Measurements from ENCODE around the gene TRIM16.
"Not testable (repeated sequence)": the region's sequence is repeated elsewhere in the genome, so short reads cannot be mapped to it uniquely, and the experiment has no call there.

TRIM16 gene

DNA sequence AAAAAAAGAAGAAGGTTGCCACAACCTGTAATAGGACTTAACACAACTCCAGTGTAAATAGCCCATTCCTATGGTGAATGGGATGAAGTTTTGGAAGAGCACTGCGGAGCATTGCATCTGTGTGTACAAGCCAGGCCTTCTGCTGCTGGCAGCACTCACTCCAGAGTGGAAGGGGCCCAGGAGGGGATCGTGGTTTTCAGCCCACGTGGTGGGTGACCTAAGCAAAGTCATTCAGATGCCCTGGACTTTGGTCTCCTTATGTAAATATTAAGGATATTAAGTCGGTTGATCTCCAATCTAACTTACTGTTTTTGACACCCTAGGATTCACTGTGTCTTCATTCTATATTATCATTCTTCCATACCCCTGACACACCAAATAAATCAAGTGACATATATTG, 67.3 kb downstream of the TRIM16 start:
- DNase-seq (ENCODE audit: low read depth in 3 of 3), result not testable (repeated sequence)

DNA sequence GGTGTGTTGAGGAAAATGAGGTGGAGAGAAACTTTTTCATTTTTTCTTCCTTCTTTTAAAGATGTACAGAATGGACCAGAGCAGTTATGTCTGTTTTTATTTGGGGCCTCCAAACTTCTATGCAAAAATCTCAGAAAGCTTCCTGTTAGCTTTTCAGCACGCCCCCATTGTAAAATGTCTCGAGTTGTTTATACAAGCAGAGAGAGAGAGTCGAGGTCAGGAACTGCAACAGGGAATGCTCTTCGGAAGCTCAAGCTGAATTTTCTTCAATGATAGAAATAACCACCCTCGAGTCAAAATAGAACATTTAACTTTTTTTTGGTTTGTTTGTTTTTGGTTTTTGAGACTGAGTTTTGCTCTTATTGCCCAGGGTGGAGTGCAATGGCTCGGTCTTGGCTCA, 68.3 kb downstream of the TRIM16 start:
- DNase-seq (ENCODE audit: low read depth in 3 of 3), result not testable (repeated sequence)

DNA sequence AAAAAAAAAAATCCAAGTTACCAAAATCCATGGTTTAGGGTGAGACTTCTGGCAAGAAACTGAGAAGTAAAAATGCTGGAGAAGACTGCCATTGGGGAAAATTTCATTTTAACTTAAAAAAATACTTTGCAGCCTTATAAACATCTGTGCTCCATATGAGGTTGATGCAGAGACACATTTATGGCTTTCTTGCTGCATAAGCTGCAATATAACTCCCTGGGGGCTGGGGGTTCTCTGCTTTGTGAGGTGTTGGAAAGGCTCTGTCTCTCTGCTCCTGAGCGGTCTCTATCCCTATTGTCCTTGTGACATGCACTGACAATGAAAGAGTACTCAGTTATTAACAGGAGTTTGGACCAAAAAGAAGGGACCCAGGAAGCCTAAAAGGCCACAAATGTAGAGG, 71.0 kb downstream of the TRIM16 start:
- not testable (repeated sequence) for DNase-seq (ENCODE audit: low read depth in 3 of 3)

DNA sequence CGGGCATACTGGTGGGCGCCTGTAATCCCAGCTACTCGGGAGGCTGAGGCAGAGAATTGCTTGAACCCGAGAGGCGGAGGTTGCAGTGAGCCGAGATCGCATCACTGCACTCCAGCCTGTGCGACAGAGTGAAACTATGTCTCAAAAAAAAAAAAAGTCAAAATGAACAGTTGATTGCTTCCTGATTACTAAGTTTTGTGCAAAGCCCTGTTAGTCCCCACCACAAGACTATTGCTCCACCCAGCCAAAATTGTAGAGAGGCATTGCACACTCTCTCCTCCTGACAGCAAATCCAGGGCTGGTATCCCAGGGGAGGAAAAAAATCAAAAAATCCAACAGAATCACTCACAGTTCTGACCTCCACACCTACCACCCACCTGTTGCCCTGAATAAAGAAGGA, 91.2 kb downstream of the TRIM16 start:
- DNase-seq (ENCODE audit: low read depth in 3 of 3), result not testable (repeated sequence)

DNA sequence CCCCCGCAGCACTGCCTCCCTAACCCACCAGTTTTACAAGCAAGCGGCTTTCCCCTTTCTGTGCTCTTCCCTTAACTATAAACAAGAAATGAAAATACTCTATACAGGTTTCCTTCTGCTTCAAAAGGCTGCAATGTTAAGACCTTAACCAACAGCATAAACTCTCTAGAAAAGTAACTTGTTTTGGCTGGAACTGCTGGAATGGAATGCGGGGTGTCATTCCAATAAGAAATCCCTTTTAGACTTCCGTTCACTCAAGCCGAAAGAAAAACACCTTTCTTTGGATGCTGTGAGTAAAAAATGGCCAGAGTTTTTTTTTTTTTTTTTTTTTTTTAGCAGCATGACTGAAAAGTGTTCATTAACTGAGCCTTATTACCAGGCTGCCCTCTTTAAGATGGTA, 92.1 kb downstream of the TRIM16 start:
- not testable (repeated sequence) for DNase-seq (ENCODE audit: low read depth in 3 of 3)

DNA sequence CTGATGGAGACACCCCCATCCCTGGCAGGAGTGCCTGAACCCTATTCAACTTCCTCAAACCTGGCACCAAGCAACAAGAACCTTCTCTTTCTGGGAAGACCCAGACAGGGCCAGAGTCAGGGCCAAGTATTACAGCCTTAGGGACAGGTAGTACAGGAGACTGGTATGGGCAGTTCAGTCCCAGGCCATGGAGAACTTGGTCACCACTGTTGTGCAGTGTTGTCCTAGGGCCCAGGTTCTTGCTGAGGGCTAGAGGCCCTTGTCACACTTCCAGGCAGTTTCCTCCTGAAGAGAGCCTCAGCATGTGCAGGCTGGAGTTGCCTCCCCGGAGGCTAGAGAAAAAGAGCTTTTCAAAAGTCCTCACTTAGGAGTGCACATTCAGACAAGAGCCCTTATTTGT, 93.3 kb downstream of the TRIM16 start:
- DNase-seq (ENCODE audit: low read depth in 3 of 3), result not testable (repeated sequence)

DNA sequence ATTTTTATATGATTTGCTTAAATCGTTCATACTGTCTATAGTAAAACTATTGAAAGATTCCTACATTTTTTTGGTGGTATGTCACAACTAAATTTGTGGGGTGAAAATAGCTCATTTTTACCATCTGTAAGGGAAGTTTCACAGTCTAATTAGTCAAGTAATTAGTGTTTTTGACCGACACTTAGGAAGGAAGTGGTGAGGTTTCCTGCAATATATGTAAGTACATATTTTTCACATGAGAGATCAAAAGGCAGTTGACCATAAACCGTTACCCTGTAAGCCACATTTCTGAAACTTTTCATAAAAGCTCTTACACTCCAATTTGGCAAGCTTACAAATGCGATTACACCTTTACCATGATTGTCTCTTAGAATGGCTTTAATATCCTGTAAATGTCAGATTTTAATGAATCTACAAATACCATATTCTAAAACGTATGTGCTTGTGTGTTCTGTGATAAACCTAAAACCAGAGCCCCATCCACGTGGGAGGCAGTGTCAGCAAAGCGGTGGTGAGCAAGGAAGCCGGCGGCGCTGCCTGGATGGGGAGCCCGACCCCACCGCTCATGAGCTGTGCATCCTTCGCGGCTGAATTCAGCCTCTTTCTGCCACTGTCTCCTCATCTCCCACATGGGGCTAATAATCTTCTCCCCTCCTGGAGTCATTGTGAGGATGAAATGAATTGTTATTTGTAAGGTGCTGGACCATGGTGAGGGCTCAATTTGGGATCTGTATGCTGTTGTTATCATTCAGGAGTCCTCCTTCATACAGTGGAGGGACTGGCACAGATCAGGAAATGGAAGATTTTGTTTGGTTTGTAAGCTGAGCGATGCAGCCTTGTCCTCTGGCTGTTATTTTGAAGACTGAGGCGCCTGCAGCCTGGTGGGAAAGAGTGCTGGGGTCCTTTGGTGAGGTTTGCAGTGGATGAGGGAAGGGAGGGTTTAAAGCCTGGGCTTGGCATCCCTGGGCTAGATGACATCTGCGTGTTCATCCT, 94.3 kb downstream of the TRIM16 start:
- not testable (repeated sequence) for DNase-seq (ENCODE audit: low read depth in 3 of 3)

DNA sequence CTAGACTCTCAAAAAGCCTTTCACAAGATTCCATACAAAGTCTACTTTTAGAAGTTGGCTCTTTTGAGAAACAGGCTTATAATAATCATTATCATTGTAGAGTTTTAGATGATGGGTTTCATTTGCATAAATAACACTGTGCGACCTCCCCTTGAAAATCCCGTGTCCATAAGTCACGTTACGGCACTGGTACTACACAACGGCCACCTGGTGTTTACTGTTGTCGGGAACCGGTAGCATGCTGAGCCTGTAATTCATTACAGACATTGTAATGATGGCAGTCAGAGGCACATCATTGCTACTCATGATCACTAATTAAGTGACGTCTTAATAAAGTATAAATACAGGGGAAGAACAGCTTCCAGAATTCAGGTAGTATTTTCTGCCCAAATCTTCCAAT, 96.1 kb downstream of the TRIM16 start:
- not testable (repeated sequence) for DNase-seq (ENCODE audit: low read depth in 3 of 3)

DNA sequence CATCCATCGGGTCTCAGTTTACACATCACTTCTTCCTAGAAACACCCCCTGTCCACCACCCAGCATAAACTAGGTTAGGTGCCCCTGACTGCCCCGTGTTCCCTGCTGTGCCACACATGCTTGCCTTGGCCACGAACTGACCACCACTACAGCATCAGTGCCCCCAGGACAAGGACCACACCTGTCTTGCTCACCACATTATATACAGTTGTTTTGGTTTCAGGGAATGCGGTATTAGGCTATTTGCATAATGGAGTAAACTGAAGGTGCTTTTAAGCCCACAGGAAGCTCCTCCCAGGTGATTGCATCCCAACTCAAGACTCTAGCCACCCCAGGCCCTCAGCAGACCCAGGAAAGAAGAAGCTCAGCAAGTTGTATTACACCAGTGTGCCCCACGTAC, 100.8 kb downstream of the TRIM16 start:
- DNase-seq (ENCODE audit: low read depth in 3 of 3), result not testable (repeated sequence)

DNA sequence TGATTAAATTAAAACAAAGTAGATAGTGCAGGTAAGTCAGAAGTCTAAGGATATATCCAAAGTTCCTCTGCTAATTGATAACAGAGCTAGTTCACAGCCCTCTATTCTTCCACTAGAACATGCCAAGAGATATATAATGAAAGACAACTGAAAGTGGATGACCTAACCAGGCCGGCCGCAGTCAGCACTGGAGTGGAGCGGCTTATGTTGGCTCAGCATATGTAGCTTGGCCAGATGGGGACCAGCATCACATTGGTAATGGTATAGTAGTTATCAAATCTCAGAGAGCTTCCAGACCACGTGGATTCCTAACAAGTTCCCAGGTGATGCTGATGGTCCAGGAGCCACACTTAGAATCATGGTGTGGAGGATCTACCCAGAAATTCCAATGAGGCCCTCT, 102.6 kb downstream of the TRIM16 start:
- DNase-seq (ENCODE audit: low read depth in 3 of 3), result not testable (repeated sequence)

Measured in stimulated activated CD4-positive, alpha-beta T cell treated with anti-CD3 and anti-CD28 coated beads, TNF-alpha, amount 100 ng/mL, for 4 hours (primary cell).